MM.1S (cell line): Measurements from ENCODE around the gene CCNF.

Experiments used
- EZH2 ChIP-seq: fragments of 300-600 bp; sonication (generic); optimal IDR thresholded peaks from 2 replicates; pipeline ENCODE3; 2017; ENCODE audit warnings: low read depth, mild to moderate bottlenecking, antibody characterized with exemption, low read length, mixed read lengths
- EZH2phosphoT487 ChIP-seq: fragments of 300-600 bp; sonication (generic); IDR thresholded peaks from 2 replicates; pipeline ENCODE4 v1.6.1; 2018; ENCODE audit warnings: antibody characterized with exemption, low read length
- TF ChIP-seq, protein P1 (sequence below): fragments of 300-600 bp; sonication (generic); IDR thresholded peaks from 2 replicates; pipeline ENCODE4 v1.5.1; 2016; ENCODE audit warnings: antibody characterized with exemption, low read length, mixed read lengths

DNA sequence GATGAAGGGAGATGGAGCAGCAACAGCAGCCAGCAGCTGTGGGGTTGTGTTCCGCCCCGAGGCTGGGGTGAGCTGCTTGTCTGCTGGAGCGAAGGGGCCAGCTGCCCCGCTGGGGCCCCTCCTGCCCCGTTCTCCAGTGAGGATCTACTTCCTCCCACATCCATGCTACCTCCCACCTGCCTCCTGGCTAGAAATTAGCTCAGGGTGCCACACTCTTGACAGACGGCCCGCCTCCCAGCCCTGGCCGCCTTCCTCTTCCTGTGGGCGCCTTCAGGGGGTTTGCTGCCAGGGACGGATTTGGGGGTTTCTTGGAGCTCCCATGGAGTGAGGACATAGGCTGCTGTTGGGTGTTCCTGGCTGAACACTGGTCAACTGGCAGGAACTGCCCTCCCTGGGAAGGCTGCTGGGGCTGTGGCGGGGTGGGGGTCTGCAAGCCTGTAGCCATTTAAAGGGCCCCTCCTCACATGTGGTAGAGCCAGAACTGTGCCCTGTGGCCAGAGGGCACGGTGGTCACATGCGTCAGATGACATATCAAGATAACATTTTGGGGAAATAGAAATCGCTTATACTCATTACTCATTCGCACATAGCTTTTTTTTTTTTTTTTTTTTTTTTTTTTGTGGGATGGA, 58.8 kb downstream of the CCNF start:
- TF ChIP-seq, protein P1, sequence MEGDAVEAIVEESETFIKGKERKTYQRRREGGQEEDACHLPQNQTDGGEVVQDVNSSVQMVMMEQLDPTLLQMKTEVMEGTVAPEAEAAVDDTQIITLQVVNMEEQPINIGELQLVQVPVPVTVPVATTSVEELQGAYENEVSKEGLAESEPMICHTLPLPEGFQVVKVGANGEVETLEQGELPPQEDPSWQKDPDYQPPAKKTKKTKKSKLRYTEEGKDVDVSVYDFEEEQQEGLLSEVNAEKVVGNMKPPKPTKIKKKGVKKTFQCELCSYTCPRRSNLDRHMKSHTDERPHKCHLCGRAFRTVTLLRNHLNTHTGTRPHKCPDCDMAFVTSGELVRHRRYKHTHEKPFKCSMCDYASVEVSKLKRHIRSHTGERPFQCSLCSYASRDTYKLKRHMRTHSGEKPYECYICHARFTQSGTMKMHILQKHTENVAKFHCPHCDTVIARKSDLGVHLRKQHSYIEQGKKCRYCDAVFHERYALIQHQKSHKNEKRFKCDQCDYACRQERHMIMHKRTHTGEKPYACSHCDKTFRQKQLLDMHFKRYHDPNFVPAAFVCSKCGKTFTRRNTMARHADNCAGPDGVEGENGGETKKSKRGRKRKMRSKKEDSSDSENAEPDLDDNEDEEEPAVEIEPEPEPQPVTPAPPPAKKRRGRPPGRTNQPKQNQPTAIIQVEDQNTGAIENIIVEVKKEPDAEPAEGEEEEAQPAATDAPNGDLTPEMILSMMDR: no peak
- TF ChIP-seq EZH2phosphoT487 (no peak), EZH2 (no peak)
